Omental fat pad (tissue), 4 donors: ENCODE data around the gene RPL32. TPM values are rescaled to one million over a fixed set of nuclear protein-coding genes. Genes with fewer than 3 reads are reported as not detected.
A peak's percentile ranks its signal among the peaks of the same experiment; 100 is the strongest.

Experiments used
- ATAC-seq: fragments of 150-250 bp; one replicate; pipeline ENCODE4 v1.9.1; 2016; ENCODE audit warnings: mild to moderate bottlenecking, moderate library complexity; ENCODE audit not compliant: low FRiP score
- DNase-seq: peaks from one replicate; pipeline ENCODE4 v3.0.0-alpha.2; 2019; ENCODE audit warnings: low spot score
- CTCF ChIP-seq, 3 donors: fragments of 450-650 bp; IDR thresholded peaks; one replicate each; pipeline ENCODE4 v1.5.1; 2016 to 2017; ENCODE audit warnings: antibody characterized with exemption in 3 of 3, mild to moderate bottlenecking in 3 of 3, moderate library complexity in 2 of 3
- total RNA-seq, 4 donors: library from RNA; depleted of rRNA; stranded (reverse); fragments of >200 nt; gene quantifications; one replicate each; pipeline ENCODE4 v1.1.0, GENCODE V29; 2016

RPL32 gene
- 1,000 to 10,000 TPM in 1 of 4 donors, 100 to 1,000 TPM in 3; 796 to 1,017 (median 855) TPM for total RNA-seq

DNA sequence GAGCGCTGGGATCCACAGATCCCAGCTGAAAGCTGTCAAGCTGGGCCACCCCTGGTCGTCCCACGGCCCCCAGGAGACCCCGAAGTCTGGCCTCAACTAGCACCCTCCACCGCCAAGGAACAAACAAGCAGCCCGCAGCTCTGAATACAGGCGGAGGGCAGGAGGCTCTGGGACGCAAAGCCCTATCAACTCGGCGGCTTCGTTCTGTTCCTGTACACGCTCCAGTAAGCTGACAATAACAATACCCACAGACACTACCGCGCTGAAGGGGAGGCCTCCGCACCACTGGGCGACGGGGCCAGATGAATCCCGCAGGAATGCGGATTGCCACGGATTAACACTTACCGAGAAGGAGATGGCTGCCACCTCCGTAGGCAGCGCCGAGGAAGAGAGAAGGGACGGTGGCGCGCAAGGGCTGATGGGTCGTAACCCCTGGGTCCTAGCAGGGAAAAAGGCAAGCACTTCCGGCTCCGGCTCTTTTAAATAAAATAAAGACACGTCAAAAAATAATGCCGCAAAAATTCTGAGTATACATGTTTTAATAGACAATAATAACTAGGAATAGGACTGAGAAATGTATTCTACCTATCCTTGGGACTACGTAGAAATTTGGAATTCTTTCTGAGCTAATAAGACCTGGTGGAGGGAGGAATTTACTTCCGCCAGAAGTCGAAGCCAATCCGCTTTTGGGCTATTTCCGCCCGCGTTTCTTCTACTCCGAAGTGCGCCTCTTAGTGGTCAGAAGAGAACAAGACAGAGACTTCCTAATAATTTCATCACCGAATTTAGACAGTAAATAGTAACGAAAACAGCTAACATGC is at the start of gene RPL32:
RPL32 (minus strand) TSS at position 417 of the 821 bp plus-strand sequence. CDS start 1,328 bp downstream, outside the sequence.
- ATAC-seq, result peak; percentile 95
- DNase-seq, result peak; percentile 54
- peak in 2 of 3 donors; percentile 20 to 29 for TF ChIP-seq CTCF (IDR thresholded peaks at IDR 0.05)

- ATAC-seq (no peak), DNase-seq (no peak)
- no peak for TF ChIP-seq CTCF (IDR thresholded peaks at IDR 0.05)
These were observed 49.4 kb upstream of the RPL32 start for GRCh38 chr3:12890610-12891390.

GRCh38 chr3:12886736-12887135 is 45.4 kb upstream of the RPL32 start:
- no peak for ATAC-seq
- TF ChIP-seq CTCF (IDR thresholded peaks at IDR 0.05), result no peak
- DNase-seq, result no peak

DNA sequence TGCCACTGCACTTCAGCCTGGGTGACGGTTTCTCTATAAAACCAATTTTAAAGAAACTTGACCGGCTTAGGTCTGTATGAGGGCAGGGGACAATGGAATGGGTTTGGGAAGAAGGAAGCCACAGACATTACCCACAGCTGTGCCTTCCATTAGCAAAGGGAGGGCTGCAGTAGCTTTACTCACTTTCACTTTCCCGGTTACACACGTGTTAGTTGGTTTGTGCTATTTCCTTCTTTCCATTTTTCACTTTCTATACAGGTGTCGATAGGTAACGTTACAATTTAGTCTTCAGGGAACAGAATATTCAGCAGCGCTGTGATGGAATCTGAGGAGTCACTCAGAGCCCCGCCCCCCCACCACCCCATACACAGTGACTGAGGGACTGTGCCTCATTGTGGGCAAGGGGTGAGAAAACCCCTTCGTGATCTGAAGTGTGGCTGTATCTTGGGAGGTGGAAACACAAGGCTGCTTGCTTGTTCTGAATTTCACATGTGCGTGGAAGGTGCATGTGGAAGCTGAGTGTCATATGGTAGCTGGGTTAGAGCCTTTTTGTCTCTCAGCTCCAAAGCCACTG is 44.8 kb upstream of the RPL32 start:
- no peak for TF ChIP-seq CTCF (IDR thresholded peaks at IDR 0.05)
- DNase-seq (no peak), ATAC-seq (no peak)

- ATAC-seq (no peak), DNase-seq (no peak)
- no peak for TF ChIP-seq CTCF (IDR thresholded peaks at IDR 0.05)
These were observed 44.2 kb upstream of the RPL32 start for GRCh38 chr3:12885583-12885930.

DNA sequence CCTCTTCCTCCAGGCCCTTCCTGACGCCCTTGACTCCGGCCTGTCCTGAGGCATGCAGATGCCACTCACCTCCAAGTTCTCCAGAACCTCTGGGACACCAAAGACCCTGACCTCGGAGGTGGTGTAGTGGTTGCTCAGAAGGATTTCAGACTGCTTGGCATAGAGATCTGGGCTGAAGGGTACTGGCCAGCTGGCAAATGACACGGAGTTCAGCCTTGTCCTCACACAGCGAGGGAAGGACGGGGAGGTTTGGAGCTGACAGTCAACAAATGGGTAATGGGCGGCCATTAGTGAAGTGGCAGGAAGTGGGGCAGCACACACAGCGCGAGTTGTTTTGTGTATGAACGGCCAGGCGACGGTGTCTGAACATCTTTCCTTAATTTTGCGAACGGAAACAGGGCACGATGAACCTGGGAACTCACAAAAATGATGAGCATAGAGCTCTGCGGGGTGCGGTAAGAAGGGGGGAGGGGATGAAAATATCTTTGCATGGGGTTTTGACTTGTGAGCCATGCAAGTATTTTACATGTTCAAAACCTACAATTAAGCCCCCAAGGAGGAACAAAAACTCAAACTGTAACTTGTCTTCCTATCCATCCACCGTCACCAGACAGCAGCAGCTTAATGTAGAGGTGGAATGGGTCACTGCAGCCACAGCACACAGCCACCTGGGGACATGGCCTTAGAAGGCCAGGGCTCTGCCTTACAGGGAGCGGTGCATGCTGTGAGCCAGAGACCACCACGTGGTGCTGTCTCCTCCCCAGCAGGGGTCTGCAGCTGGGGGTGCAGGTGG is 43.6 kb upstream of the RPL32 start:
- no peak for TF ChIP-seq CTCF (IDR thresholded peaks at IDR 0.05)
- ATAC-seq (peak; percentile 12), DNase-seq (no peak)
